ENCODE measurements around the gene PTTG1IP. TPM values are rescaled to one million over a fixed set of nuclear protein-coding genes. Genes with fewer than 3 reads are reported as not detected.

PTTG1IP gene
- total RNA-seq, 1 donor from 2014 or later, result 194 TPM

DNA sequence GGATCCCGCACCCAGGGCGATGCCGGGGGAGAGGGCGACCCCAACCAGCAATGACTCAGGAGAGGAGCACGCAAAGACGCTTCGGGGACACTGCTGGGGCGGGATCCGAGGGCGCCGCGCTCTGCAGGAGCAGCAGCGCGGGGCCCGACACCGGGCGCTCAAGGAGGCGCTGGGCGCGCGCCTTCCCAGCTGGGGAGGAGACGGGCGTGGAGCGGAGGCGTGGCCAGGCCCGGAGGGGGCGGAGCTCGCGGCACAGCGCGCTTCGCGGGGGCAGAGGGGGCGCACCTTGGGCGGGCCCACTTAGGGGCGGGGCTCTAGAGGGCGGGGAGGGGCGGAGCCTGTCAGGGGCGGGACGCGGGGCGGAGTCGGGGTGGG is 56.0 kb downstream of the PTTG1IP start:
- intact Hi-C loops (cut with DNase I), result loop anchor here (10.0 kb wide), 1 partner anchor 117 kb away; no protein-coding TSS in a partner anchor
- peak; percentile 97 for DNase-seq (ENCODE audit: low spot score)

DNA sequence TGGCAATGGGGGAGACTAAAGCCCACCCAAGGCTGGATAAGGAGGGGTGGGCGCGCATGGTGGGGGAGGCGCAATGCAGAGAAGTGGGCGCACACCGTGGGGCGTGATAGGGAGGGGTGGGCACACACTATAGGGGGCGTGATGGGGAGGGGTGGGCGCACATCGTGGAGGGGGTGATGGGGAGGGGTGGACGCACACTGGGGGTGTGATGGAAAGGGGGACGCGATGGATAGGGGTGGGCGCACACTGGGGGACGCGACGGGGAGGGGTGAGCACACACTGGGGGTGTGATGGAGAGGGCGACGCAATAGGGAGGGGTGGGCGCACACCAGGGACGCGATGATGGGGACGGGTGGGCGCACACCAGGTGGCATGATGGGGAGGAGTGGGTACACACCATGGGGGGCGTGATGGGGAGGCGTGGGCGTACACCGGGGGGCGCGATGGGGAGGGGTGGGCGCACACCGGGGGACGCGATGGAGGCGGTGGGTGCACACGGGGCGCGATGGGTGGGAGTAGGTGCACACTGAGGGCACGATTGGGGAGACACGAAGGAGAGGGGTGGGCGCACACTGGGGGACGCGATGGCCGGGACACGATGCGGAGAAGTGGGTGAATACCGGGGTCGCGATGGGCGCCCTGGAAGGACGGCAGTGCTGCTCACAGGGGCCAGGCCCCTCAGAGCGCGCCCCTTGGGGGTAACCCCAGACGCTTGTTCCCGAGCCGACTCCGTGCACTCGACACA is 56.6 kb downstream of the PTTG1IP start:
- DNase-seq (ENCODE audit: low spot score), result no peak

DNA sequence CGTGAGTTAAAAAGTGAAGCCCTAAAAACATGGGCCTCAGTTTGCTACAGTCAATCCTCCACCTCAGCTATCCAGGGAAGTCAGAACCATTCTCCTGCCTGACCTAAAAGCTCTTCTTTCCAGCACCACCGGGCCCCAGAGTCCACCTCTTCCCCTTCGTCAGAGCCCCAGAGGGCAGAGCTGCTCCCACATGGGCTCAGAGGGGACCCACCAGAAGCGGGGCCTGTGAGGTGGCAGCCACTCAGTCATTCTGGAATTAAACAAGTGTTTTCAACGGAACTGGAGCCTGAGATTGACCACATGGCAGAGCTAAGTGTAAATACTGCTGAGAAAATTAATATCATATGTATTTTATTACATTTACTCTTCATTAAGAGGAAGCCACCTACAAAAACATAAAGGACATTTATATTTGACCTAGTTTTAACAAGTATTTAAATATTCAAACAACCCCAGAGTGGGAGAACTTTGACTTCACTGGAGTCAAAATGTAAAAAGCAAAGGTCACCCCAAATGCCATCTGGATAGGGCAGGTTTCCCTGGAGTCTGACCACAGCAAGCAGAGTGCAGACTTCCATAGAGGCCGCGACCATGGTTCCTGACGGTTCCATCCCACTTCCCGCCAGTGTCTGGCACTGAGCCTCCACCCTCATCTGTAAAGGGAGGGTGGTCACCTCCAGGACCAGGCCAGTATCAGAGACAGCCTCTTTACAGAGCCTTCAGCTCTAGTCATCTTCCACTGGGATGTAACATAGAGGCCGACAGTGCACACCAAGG is 57.5 kb downstream of the PTTG1IP start:
- no peak for DNase-seq (ENCODE audit: low spot score)

More for the DNA sequence above, 56.6 kb downstream of the PTTG1IP start:
- intact Hi-C loops (cut with DNase I), result loop anchor here (10.0 kb wide), 1 partner anchor 118 kb away; no protein-coding TSS in a partner anchor

DNA sequence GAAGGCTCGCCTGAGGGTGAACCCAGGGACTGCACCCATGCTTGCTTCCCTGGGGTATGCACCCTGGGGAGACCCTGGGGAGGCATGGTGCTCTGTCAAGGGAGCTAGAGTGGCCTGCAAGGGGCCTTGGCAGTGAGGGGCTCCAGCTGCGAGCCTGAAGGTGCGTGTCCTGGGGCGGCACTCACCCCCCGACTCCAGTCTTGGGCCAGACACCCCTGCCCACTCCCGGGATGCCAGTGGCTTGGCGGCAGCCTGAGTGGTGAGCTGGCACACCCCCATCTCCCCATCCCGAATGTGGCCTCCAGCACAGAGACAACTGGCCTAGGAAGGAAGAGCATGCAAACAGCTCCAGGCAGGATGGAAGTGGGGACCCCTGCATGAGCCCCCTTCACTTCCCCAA is 58.3 kb downstream of the PTTG1IP start:
- no peak for DNase-seq (ENCODE audit: low spot score)
- intact Hi-C loops (cut with DNase I), result loop anchor here (10.0 kb wide), 1 partner anchor 120 kb away; no protein-coding TSS in a partner anchor

More for the DNA sequence above, 57.5 kb downstream of the PTTG1IP start:
- intact Hi-C loops (cut with DNase I), result loop anchor here (10.0 kb wide), 1 partner anchor 119 kb away; no protein-coding TSS in a partner anchor

DNA sequence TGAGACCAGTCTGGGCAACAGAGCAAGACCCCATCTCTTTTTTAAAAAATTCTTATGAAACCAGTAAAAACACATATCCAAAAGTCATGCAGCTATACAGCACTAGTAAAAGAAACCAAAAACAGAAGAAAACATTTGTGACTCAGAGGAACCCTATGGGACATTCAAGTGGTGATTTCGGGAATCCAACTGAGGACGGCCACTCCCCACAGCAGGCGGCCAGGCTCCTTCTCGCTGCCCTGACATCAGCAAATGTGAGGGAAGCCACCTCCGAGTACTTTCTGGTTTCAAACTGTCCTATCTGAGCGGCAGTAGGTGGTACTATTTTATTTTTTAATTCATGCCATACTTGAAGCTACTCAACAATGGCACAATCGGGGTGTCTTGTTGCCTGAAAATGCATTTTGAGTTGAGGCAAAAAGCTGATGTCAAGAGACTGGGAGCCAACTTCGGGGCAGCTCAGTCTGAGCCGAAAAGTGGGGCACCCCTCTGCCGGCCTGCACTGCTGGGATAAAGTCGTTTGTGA is 58.9 kb downstream of the PTTG1IP start:
- intact Hi-C loops (cut with DNase I), result loop anchor here (10.0 kb wide), 1 partner anchor 120 kb away; no protein-coding TSS in a partner anchor

DNA sequence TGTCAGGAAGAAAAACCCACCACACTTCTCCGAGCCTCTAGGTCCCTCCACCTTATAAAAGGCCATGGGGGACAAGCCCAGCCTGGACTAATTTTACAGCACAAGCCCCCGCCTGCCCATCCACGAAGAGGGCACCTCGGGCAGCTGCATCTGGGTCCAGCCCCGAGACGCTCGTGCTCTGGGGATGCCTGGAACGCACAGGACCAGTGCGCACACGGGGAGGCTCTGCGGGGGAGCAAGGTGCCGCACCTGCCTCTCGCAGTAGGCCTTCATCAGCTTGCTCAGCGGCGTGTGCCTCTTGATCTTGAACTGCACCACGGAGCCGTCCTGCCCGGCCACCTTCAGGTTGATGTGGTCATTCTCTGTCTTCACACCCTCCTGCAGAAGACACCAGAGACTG is 59.8 kb downstream of the PTTG1IP start:
- intact Hi-C loops (cut with DNase I), result loop anchor here (10.0 kb wide), 1 partner anchor 121 kb away; no protein-coding TSS in a partner anchor
- no peak for DNase-seq (ENCODE audit: low spot score)

More for the DNA sequence above, 58.9 kb downstream of the PTTG1IP start:
- DNase-seq (ENCODE audit: low spot score), result no peak

DNA sequence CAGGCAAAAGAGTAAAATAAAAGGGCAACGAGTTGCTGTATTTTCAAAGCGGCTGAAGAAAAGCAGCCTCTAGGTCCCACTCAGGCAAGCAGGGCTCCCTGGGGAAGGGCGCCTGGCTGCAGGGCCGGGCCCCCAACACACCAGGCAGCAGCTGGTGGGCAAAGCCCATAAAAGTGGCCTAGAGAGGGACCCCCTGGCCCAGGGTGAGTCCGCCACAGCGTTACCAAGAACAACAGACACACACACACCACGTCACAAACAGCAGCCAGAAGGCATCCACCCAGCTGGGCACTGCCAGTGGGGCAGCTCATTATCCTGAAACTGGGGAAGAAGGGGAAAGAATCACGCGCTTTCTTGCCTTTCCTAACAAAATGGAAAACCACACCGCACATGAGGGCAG is 60.3 kb downstream of the PTTG1IP start:
- intact Hi-C loops (cut with DNase I), result loop anchor here (10.0 kb wide), 1 partner anchor 122 kb away; no protein-coding TSS in a partner anchor
- no peak for DNase-seq (ENCODE audit: low spot score)

DNA sequence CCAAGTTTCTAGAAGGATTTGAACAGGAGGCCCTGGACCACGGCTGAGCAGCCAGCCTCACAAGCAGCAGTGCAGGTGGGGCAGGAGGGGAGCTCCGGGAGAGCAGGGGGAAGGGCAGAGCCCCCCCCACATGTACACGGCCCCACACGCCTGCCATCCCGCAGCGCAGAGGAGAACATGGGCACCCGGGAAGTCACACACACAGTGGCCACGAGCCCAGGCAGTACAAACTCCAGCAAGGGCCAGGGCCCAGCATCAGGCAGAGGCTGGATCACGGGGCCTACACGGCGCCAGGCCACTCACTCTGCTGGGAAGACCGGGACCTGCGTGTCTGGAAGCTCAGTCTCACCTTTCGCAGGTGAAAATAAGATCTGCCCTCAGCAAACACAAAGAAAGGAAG is 60.9 kb downstream of the PTTG1IP start:
- intact Hi-C loops (cut with DNase I), result loop anchor here (10.0 kb wide), 1 partner anchor 122 kb away; no protein-coding TSS in a partner anchor
- DNase-seq (ENCODE audit: low spot score), result no peak

DNA sequence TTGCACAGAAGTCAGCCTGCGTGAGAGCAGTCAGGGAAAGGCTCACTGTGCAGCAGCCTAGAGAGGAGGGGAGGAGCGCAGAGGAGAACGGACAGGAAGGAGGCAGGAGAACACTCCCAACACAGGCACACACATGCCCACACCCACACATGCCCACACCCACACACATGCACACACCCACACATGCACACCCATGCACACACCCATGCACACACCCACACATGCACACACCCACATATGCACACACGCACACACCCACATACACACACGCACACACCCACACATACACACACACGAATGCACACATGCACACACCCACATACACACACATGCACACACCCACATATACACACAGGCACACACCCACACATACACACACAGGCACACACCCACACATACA is 62.7 kb downstream of the PTTG1IP start:
- no peak for DNase-seq (ENCODE audit: low spot score)
- intact Hi-C loops (cut with DNase I), result loop anchor here (10.0 kb wide), 1 partner anchor 124 kb away; no protein-coding TSS in a partner anchor

DNA sequence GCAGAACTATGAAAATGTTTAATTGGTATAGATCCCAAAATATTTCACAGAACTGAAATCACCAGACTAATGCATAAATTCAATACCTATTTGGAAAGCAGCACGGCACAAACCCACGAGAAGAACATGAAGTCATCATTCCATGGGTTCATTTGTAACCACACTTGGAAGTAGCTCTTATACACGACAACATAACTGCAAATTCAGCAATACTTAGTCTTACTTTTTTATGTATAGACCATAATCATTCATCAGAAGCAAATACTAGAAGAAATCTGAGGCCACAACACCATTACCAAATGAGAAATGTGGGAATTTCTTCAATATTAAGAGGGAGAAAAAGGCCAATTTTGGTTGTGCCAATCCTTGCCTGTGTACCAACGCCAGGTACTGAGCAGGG is 67.6 kb downstream of the PTTG1IP start:
- DNase-seq (ENCODE audit: low spot score), result no peak
- intact Hi-C loops (cut with DNase I), result no loop called here

DNA sequence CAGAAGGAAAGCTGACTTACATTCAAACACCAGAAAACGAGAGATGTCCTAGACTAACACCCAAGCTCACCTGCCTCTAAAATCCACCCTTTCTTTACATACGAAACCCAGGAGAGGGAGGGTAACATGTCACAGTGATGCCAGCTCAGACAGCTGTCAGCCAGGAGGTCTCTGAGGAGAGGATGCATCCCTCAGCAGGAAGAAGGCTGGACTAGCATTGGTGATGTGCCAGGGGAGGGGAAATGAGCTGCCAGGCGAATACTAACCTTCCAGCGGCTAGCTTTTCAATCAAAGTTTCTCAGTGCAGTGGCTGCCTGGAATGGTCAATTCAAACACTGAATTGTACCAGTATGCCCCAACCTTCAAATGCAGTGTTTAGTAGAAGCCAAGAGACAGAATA is 68.3 kb downstream of the PTTG1IP start:
- intact Hi-C loops (cut with DNase I), result no loop called here
- no peak for DNase-seq (ENCODE audit: low spot score)

DNA sequence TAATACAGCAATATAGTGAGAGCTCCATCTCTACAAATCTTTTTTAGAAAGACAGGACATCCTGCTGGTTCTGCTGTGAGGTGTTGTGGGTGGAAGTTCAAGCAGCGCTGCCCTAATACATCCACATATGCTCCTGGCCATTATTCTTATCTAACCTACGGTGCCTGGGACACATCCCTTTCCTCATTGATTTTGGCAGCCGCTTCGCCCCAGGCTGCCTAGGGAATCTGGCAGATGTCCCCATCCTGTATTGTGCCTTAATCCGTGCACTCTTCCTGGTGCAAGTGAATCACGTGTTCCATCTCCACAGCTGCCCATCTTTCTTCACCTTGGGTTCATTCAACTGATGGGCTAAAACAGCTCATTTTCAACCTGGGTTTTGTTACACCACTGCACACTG is 68.7 kb downstream of the PTTG1IP start:
- no peak for DNase-seq (ENCODE audit: low spot score)
- intact Hi-C loops (cut with DNase I), result no loop called here

DNA sequence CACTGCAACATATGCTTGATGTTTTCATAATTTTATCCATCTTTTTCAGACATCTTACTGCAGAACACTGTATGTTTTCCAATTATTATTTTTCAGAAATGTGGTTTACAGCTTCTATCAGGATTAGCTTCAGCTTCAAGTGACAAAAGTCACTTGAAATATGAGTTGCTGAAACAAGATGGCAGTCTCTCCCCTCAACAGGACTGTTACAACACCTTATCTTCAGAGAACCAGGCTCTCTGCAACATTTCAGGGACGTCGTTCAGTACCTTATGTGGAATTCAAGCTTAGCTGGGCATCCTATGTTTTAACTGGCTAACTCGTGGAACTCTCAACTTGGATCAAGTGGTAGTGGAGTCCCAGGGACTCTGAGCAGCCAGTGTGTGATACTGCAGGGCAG is 69.8 kb downstream of the PTTG1IP start:
- intact Hi-C loops (cut with DNase I), result no loop called here
- no peak for DNase-seq (ENCODE audit: low spot score)

DNA sequence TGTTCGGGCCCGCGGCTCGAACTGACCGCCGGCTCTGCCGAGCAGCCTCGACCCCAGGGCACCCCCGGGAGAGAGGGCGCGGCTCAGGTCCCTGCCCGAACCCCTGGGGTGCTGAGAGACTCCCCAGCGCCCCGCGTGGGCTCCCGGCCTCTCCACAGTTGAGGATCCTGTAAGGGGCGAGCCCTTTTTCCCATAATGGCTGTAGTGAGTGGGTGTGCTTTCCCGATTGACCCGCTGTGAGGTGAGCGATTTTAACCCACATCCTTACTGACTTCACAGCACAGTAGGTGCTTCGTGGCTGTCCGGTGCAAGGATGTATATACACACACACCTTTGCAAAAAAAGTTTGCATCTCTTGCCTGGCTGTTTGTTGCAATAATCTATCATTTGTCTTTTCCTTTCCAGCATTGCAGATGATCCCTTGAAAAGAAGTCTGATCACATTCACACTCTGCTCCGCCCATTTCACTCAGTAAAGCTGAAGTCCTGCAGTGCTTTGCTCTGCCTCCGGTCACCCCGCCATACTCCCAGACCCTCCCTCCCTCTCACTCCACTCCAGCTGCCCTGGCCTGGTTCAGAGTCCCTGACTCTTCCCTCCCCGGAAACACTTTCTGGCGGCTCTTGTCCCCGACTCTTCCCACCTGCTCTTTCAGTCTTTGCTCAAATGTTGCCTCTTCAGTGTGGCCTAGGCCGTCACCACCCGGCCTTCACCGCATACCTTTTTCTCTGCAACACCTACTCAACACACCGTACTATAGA is 70.9 kb downstream of the PTTG1IP start:
- intact Hi-C loops (cut with DNase I), result no loop called here
- no peak for DNase-seq (ENCODE audit: low spot score)

DNA sequence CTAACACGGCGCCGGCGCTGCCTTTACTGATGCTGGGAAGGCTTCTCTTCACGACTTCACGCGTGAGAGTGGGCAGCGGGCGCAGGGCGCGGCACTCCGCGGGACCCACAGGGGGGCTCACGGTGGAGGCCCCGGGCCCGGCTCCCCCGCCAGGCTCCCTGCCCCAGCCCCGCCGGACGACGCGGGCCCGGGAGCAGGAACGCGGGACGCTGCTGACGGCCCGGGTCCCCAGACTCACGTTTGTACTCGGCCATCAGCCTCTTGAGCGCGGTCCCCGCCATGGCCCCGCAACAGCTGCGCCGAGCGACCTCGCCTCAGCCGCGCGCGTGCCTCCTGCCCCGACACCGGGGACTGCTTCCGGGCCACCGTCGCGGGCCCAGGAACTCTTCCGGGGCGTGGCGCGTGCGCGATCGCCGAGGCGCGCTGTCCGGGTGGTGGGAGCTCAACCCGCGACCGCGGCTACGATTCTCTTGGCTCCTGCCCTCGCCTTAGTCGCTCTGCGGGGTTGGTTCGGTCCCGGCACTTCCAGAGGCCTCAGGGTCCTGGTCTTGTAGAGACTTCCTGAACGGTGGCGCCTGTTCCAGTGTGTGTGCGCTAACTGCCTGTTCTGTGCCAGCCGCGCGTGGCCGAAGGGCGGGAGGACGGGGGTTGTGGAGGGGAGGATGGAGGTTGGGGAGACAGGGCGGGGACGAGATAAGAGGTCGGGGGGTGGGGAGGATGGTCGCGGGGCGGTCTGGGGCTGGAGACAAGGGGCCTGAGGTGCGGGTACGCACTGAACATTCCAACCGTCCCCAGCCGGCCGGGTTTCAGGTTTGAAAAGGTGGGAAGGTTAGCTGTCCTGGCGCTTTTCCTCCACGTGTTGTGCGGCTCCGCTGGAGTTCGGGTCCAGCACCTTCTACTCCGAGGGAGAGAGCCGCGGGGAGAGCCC is 71.8 kb downstream of the PTTG1IP start, which contains the start of gene UBE2G2:
TSS of gene UBE2G2 (minus strand) at position 353 of the 928 bp plus-strand sequence. CDS start at position 281, 72 bp downstream.
- intact Hi-C loops (cut with DNase I), result loop anchor here (1.0 kb wide), 1 partner anchor 74 kb away; no protein-coding TSS in a partner anchor
- peak; percentile 92 for DNase-seq (ENCODE audit: low spot score)

DNA sequence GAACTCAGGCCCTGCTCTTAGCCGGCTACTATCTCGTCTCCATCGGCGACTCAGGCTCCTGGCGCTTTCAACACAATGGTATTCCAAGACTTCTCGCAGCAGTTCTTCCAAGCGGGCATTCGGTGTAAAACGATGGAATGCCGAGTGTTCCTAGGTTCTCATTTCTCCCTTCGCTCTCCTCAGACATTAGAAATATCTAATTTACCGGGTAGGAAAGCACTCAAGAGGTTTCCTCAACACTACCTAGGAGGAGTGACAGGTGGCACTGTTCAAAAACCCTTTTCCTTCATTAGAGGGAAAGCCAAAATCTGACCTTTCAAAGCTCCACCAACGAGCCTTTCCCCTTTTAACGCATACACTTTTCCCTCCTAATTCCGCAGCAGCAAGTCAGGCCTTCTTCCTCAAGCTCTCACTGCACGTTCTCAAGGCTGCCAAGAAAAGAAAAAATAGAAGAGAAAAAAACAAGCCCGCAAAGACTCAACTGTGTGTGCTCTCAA is 72.5 kb downstream of the PTTG1IP start:
- no peak for DNase-seq (ENCODE audit: low spot score)
- intact Hi-C loops (cut with DNase I), result loop anchor here (1.0 kb wide), 1 partner anchor 74 kb away; no protein-coding TSS in a partner anchor

DNA sequence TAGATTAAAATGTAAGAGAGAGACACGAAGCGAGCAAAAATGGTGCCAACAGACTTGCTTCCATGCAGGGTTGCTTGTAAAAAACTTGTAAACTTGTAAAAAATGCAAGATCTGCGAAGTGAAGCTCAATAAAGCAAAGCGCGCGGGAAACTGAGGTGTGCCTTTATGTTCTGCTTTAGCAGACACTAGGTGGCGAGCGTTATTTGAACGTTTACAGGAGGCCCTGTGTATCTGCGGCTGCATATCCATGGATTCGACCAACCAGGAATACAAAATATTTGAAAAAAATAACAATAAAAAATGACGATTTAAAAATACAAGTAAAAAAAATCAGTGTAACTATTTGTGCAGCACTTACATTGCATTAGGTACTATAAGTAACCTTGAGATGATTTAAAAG is 73.4 kb downstream of the PTTG1IP start:
- intact Hi-C loops (cut with DNase I), result no loop called here
- no peak for DNase-seq (ENCODE audit: low spot score)

DNA sequence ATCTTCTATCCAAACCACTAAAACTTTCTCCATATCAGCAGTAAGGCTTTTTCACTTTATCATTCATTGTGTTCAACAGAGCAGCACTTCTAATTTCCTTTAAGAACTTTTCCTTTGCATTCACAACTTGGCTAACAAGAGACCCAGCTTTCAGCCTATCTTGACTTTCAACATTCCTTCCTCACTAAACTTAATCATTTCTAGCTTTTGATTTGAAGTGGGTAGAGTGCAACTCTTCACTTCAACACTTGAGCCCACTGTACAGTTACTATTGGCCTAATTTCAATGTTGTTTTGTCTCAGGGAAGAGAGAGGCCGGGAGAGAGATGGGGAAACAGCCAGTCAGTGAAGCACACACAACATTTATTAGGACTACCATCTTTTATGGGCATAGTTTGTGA is 73.8 kb downstream of the PTTG1IP start:
- DNase-seq (ENCODE audit: low spot score), result no peak
- intact Hi-C loops (cut with DNase I), result no loop called here

Measured in cardiac septum (tissue), 1 donor.